HepG2 (cell line): ENCODE data around the gene AGPAT2. TPM values are rescaled to one million over a fixed set of nuclear protein-coding genes. Genes with fewer than 3 reads are reported as not detected.

Experiments
- ATAC-seq: fragments of 200-7000 bp; cut with Tn5 transposase; 3 replicates; pipeline ENCODE4 v1.9.1; 2020; ENCODE audit warnings: mild to moderate bottlenecking, moderate library complexity
- BruUV-seq: library from RNA; stranded (reverse); fragments of 400-500 nt; replicated peaks from 2 replicates; lab custom pipeline; 2021; lab: Mats Ljungman, UMichigan
- CTCF ChIA-PET: fragments of 300-600 bp; formaldehyde crosslinking; extraction: SDS; loops from one replicate; lab custom pipeline; 2021; ENCODE audit warnings: low total read pairs, inconsistent platforms, low intra/inter-chr PET ratio; lab: Yijun Ruan, JAX
- POLR2A ChIA-PET: fragments of 350-600 bp; sonication (Branson Sonifier 250); formaldehyde crosslinking; loops from one replicate; lab custom pipeline; 2020; ENCODE audit warnings: antibody characterized with exemption, inconsistent platforms; lab: Yijun Ruan, JAX
- DNase-seq: peaks from one replicate; pipeline ENCODE4 v3.0.0-alpha.2; 2015; ENCODE audit warnings: low spot score
- FAIRE-seq: peaks from 3 replicates; lab custom pipeline; 2011; peaks lifted over from hg19 to GRCh38; lab: Jason Lieb, UNC
- H2AFZ ChIP-seq: one replicate; pipeline ENCODE4 v1.6.1; 2011; ENCODE audit warnings: low read length, inconsistent platforms
- H3K27ac ChIP-seq: fragments of 300-600 bp; 3 replicates; pipeline ENCODE4 v1.8.0; 2011; ENCODE audit warnings: mixed run types, mild to moderate bottlenecking, mixed read lengths, low read length, inconsistent platforms; ENCODE audit not compliant: insufficient read depth; ENCODE audit errors: extremely low read length
- H3K27me3 ChIP-seq, 2 experiments: fragments of 200-600 bp in 1 of 2; 2 replicates in 1 of 2; 3 replicates in 1 of 2; pipeline versions ENCODE4 v1.6.0 to v1.8.0; 2011; ENCODE audit warnings: low read length in 2 of 2, mild to moderate bottlenecking in 2 of 2, moderate library complexity in 2 of 2, inconsistent platforms in 1 of 2; ENCODE audit not compliant: insufficient read depth in 2 of 2, control insufficient read depth in 1 of 2
- H3K36me3 ChIP-seq, 2 experiments: fragments of 200-600 bp in 1 of 2; replicated peaks in 1 of 2; 2 replicates in 1 of 2; 3 replicates in 1 of 2; pipeline versions ENCODE4 v1.5.1 to v1.8.0; 2011; ENCODE audit warnings: low read length in 2 of 2, inconsistent platforms in 1 of 2; ENCODE audit not compliant: insufficient read depth in 2 of 2, control insufficient read depth in 1 of 2
- H3K4me1 ChIP-seq: 2 replicates; pipeline ENCODE4 v1.5.1; 2012; ENCODE audit warnings: low read length, inconsistent platforms; ENCODE audit not compliant: insufficient read depth
- H3K4me2 ChIP-seq: 2 replicates; pipeline ENCODE4 v1.6.0; 2011; ENCODE audit warnings: low read depth, low read length, inconsistent platforms
- H3K4me3 ChIP-seq, 3 experiments: fragments of 200-600 bp in 1 of 3; sonication (generic), shearing (Covaris generic) in 1 of 3; replicated peaks in 1 of 3; 2 replicates each; pipeline ENCODE4 v1.5.1; 2011 to 2016; ENCODE audit warnings: low read length in 3 of 3, inconsistent platforms in 2 of 3, low read depth in 2 of 3, mild to moderate bottlenecking in 2 of 3, control low read depth in 1 of 3, mixed read lengths in 1 of 3; ENCODE audit not compliant: insufficient read depth in 1 of 3
- H3K79me2 ChIP-seq: one replicate; pipeline ENCODE4 v1.6.1; 2011; ENCODE audit warnings: low read length, inconsistent platforms; ENCODE audit not compliant: insufficient read depth
- H3K9ac ChIP-seq: 2 replicates; pipeline ENCODE4 v1.6.0; 2011; ENCODE audit warnings: mild to moderate bottlenecking, low read depth, low read length, inconsistent platforms; ENCODE audit not compliant: insufficient read depth
- H3K9me3 ChIP-seq: 2 replicates; pipeline ENCODE4 v1.5.1; 2012; ENCODE audit warnings: mild to moderate bottlenecking, low read length
- H4K20me1 ChIP-seq: 2 replicates; pipeline ENCODE4 v1.6.0; 2011; ENCODE audit warnings: inconsistent platforms, mild to moderate bottlenecking, low read length, moderate library complexity; ENCODE audit not compliant: insufficient read depth
- GTF2F1 ChIP-seq: fragments of 150-350 bp; IDR thresholded peaks from 2 replicates; pipeline ENCODE4 v1.6.1; 2014; ENCODE audit warnings: low read length
- HNF4A ChIP-seq: sonication (generic); formaldehyde crosslinking; IDR thresholded peaks from 2 replicates; pipeline ENCODE4 v1.4.0; 2020; ENCODE audit warnings: missing genetic modification reagents
- IRX3 ChIP-seq: sonication (generic); formaldehyde crosslinking; IDR thresholded peaks from 2 replicates; pipeline ENCODE4 v1.8.1; 2023; ENCODE audit warnings: mild to moderate bottlenecking, low read depth, missing genetic modification reagents, borderline replicate concordance
- KLF6 ChIP-seq: IDR thresholded peaks from 2 replicates; pipeline ENCODE4 v1.8.0; 2016; ENCODE audit warnings: missing biosample characterization, missing genetic modification reagents
- MAX ChIP-seq: IDR thresholded peaks from 2 replicates; pipeline ENCODE4 v1.6.1; 2012; ENCODE audit warnings: inconsistent platforms
- SYNCRIP ChIP-seq: fragments of 200-400 bp; formaldehyde crosslinking; IDR thresholded peaks from 2 replicates; pipeline ENCODE4 v1.6.1; 2018; ENCODE audit warnings: mild to moderate bottlenecking, low read depth, low read length; ENCODE audit not compliant: insufficient read depth
- ZNF121 ChIP-seq: sonication (generic); formaldehyde crosslinking; IDR thresholded peaks from 2 replicates; pipeline ENCODE4 v1.5.0; 2020; ENCODE audit warnings: mild to moderate bottlenecking, missing genetic modification reagents
- ZNF205 ChIP-seq: IDR thresholded peaks from 2 replicates; pipeline ENCODE4 v1.6.1; 2018; ENCODE audit warnings: missing biosample characterization, missing genetic modification reagents
- ZNF260 ChIP-seq: sonication (generic); formaldehyde crosslinking; IDR thresholded peaks from 2 replicates; pipeline ENCODE4 v1.4.0; 2020; ENCODE audit warnings: missing genetic modification reagents, low read depth, mild to moderate bottlenecking, borderline replicate concordance
- ZNF263 ChIP-seq: sonication (generic); formaldehyde crosslinking; IDR thresholded peaks from 2 replicates; pipeline ENCODE4 v1.4.0; 2020; ENCODE audit warnings: missing genetic modification reagents
- ZNF496 ChIP-seq: sonication (generic); formaldehyde crosslinking; IDR thresholded peaks from 2 replicates; pipeline ENCODE4 v1.8.1; 2023; ENCODE audit warnings: mild to moderate bottlenecking, moderate library complexity, missing genetic modification reagents; ENCODE audit not compliant: insufficient replicate concordance
- ZNF569 ChIP-seq: sonication (generic); formaldehyde crosslinking; IDR thresholded peaks from 2 replicates; pipeline ENCODE4 v1.5.0; 2020; ENCODE audit warnings: mild to moderate bottlenecking, missing genetic modification reagents, moderate library complexity, borderline replicate concordance
- ZUFSP ChIP-seq: sonication (generic); formaldehyde crosslinking; IDR thresholded peaks from 2 replicates; pipeline ENCODE4 v1.9.0; 2021; ENCODE audit warnings: missing genetic modification reagents, mild to moderate bottlenecking, borderline replicate concordance
- WGBS: methylation state at CpG from one replicate; pipeline ENCODE4 v1.1.6; 2017; ENCODE audit warnings: low lambda C conversion rate; 5-methylcytosine and 5-hydroxymethylcytosine counted together
- in situ Hi-C: cut with HindIII; loops from 2 replicates; pipeline ENCODE4 v1.10.0; 2017; ENCODE audit warnings: low pct_unique_long_range_greater_than_20kb; ENCODE audit not compliant: extremely low pct_ligation_motif_present
- intact Hi-C: fragments of 100-400 bp; cut with micrococcal nuclease; formaldehyde crosslinking; loops from one replicate; pipeline ENCODE4 v1.10.0; 2022; ENCODE audit not compliant: unreplicated experiment
- polyA plus RNA-seq, 8 experiments: library from polyadenylated mRNA; depleted of rRNA in 3 of 8; stranded (reverse) in 7 of 8; unstranded in 1 of 8; fragments of >200 nt; fragmentation: Illumina TruSeq in 4 of 8; extraction: Trizol in 4 of 8; gene quantifications; 2 replicates each; pipeline versions ENCODE4 v1.2.1 to v1.2.3, GENCODE V29; 2011 to 2016; ENCODE audit warnings: low read depth in 4 of 8, missing spikeins in 1 of 8, mixed read lengths in 1 of 8; ENCODE audit not compliant: insufficient read depth in 1 of 8
- total RNA-seq, 5 experiments: library from RNA; depleted of rRNA; stranded (reverse); fragments of >200 nt; fragmentation: Illumina TruSeq; extraction: Trizol; gene quantifications; 2 replicates each; pipeline ENCODE4 v1.2.3, GENCODE V29; 2016; ENCODE audit warnings: low read depth in 1 of 5
- TF ChIP-seq, protein P1 (sequence below): sonication (generic); formaldehyde crosslinking; IDR thresholded peaks from 2 replicates; pipeline ENCODE4 v1.5.0; 2020; ENCODE audit warnings: mild to moderate bottlenecking, missing genetic modification reagents

Gene AGPAT2
- total and polyA plus RNA-seq, 2 of the 13 experiments (the other 11 are each of a cell fraction or from before 2014, with no cell fraction given): 3.9 to 25.8 TPM

DNA sequence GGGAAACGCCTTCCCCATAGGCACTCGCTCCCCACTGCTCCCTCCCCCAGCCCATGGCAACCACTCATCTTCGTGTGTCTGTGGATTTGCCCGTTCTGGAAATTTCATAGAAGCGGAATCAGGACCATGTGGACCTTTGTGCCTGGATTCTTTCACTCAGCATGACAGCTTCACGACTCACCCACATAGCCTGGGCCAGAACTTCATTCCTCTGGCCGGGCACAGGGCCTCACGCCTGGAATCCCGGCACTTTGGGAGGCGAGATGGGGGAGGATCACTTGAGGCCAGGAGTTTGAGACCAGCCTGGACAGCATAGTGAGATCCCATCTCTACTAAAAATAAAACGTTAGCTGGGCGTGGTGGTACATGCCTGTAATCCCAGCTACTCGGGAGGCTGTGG lies 13.0 kb upstream of the AGPAT2 start:
- Histone ChIP-seq H3K9me3 (no peaks in the 10 kb centered on the region), H3K27ac (no peak overlapping the region), H3K36me3 (no peaks in the 10 kb centered on the region), H3K9ac (no peak overlapping the region), H3K79me2 (no peaks in the 10 kb centered on the region), H3K4me1 (peaks cover 52% of the 10 kb centered on the region), H4K20me1 (no peaks in the 10 kb centered on the region), H3K4me2 (no peak overlapping the region), H3K27me3 (peaks cover 4 to 23% of the 10 kb centered on the region in 2 experiments; a peak in 4 of 5 replicates), H3K4me3 (no peak overlapping the region), H2AFZ (no peak overlapping the region)
- WGBS: 71% methylated on average over 13 of the region's 13 CpGs
- intact Hi-C loops (no loop called here), in situ Hi-C loops (no loop called here)
- CTCF ChIA-PET: no interaction called here
- FAIRE-seq (no peak), ATAC-seq (no peak), DNase-seq (no peak)
- TF ChIP-seq SYNCRIP (no peak), ZNF121 (CRISPR knock-in tag) (peak; percentile 82), KLF6 (CRISPR knock-in tag) (no peak)
- TF ChIP-seq, protein P1, sequence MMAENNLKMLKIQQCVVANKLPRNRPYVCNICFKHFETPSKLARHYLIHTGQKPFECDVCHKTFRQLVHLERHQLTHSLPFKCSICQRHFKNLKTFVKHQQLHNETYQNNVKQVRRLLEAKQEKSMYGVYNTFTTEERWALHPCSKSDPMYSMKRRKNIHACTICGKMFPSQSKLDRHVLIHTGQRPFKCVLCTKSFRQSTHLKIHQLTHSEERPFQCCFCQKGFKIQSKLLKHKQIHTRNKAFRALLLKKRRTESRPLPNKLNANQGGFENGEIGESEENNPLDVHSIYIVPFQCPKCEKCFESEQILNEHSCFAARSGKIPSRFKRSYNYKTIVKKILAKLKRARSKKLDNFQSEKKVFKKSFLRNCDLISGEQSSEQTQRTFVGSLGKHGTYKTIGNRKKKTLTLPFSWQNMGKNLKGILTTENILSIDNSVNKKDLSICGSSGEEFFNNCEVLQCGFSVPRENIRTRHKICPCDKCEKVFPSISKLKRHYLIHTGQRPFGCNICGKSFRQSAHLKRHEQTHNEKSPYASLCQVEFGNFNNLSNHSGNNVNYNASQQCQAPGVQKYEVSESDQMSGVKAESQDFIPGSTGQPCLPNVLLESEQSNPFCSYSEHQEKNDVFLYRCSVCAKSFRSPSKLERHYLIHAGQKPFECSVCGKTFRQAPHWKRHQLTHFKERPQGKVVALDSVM (CRISPR knock-in tag): no peak
- POLR2A ChIA-PET: interaction anchor here (1.3 kb wide), 1 partner anchor 8 kb away, joined by 3 read pairs; no protein-coding TSS in a partner anchor
- no TSS peak for BruUV-seq

- H3K4me2 ChIP-seq: peak overlapping the region; percentile 91
- no peaks in the 10 kb centered on the region for H4K20me1 ChIP-seq
- no peak overlapping the region for H3K9ac ChIP-seq
- peak overlapping the region; percentile 85 for H3K27ac ChIP-seq
- H3K79me2 ChIP-seq: no peaks in the 10 kb centered on the region
- ATAC-seq (no peak), DNase-seq (no peak), FAIRE-seq (no peak)
- CTCF ChIA-PET: no interaction called here
- in situ Hi-C loops: no loop called here
- intact Hi-C loops: no loop called here
- BruUV-seq: no TSS peak
- peaks cover 61% of the 10 kb centered on the region for H3K4me1 ChIP-seq
- no peaks in the 10 kb centered on the region for H3K36me3 ChIP-seq
- H2AFZ ChIP-seq: no peak overlapping the region
- no peaks in the 10 kb centered on the region for H3K9me3 ChIP-seq
- POLR2A ChIA-PET: interaction anchor here (1.0 to 3.0 kb wide), 3 partner anchors 9 to 29 kb away, joined by 3 to 30 read pairs (median 4); no protein-coding TSS in a partner anchor
- peak overlapping the region in 1 of 3 experiments; percentile 73; a peak in 1 of 6 replicates for H3K4me3 ChIP-seq
- H3K27me3 ChIP-seq: peaks cover 4 to 17% of the 10 kb centered on the region in 2 experiments; a peak in 4 of 5 replicates
- WGBS: 3% methylated on average over 9 of the region's 11 CpGs
- TF ChIP-seq ZNF496 (CRISPR knock-in tag) (no peak), ZNF263 (no peak), ZNF205 (no peak), MAX (0 out of 2 replicates have a peak, but pooled peaks have one; percentile 23), IRX3 (no peak), ZUFSP (CRISPR knock-in tag) (no peak), ZNF260 (CRISPR knock-in tag) (no peak), GTF2F1 (no peak), HNF4A (CRISPR knock-in tag) (peak; percentile 40; the same call in 1 of the 2 replicates), ZNF569 (CRISPR knock-in tag) (no peak)
Measured at GRCh38 chr9:136698635-136699246, 11.5 kb upstream of the AGPAT2 start.
